ENCODE data around the gene SCGN. TPM values are rescaled to one million over a fixed set of nuclear protein-coding genes. Genes with fewer than 3 reads are reported as not detected.

The SCGN gene
- total and polyA plus RNA-seq, 9 of the 15 experiments (the other 6 are each of a cell fraction or from before 2014, with no cell fraction given), result not detected

DNA sequence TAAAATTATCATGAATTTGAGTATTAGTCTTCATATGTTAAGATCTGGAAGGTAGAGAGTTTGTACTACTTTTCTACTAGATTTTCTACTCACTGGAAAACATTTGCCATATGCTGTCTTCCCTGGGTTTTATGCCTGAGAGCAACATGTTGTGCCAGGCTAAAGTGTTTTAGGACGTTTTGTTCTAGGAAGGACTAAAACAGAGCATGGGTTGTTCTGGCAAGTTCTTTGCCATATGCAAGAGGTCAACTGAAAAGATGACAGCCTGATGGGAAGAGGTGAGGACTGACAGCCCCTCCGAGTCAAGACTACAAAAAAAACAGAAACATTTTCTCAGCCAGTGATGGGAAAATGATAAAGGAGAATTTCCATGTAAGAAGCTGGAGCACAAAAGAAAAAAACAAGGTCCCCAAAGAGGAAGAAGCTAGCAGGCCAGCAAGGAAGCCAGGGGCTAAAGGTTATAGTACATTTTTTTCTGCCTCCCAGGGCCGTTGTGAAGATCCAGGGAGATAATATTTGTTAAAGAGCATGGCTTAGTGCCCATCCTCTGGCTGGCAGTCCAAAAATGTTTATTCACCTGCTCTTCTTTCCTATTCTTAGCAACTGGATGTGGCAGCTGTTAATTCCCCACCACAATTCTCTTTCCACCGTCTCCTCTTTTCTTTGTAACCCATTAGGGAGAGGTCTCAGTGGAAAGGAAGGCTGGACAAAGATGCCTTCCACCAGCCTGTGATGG lies 7.8 kb downstream of the SCGN start:
- ATAC-seq, result no peak
- H3K36me3 ChIP-seq (ENCODE audit: control insufficient read depth, insufficient read depth, low read length), result no peaks in the 10 kb centered on the region
- no peak overlapping the region for H3K4me3 ChIP-seq
- no peak for DNase-seq (ENCODE audit: extremely low read depth in 1 of 4, low spot score in 3 of 4)
- no peaks in the 10 kb centered on the region for H3K79me2 ChIP-seq (ENCODE audit: control insufficient read depth, insufficient read depth, low read length)
- no peak overlapping the region for H2AFZ ChIP-seq (ENCODE audit: low read depth, low read length)
- in situ Hi-C loops (cut with MboI), result no loop called here
- BruUV-seq (replicated peaks), result no TSS peak
- H3K9me1 ChIP-seq (ENCODE audit: control insufficient read depth, insufficient read depth, low read length), result no peaks in the 10 kb centered on the region
- no peaks in the 10 kb centered on the region for H4K20me1 ChIP-seq (replicated peaks; ENCODE audit: control insufficient read depth, insufficient read depth, low read length)
- no peak for FAIRE-seq
- no peaks in the 10 kb centered on the region for H3K4me1 ChIP-seq (replicated peaks in 1 of 2; ENCODE audit: control insufficient read depth in 2 of 2, insufficient read depth in 2 of 2, low read length in 2 of 2)
- no peak overlapping the region for H3K4me2 ChIP-seq (ENCODE audit: insufficient read depth, low read length)
- CTCF ChIA-PET (ENCODE audit: low intra/inter-chr PET ratio), result no interaction called here
- H3K27me3 ChIP-seq (ENCODE audit: control insufficient read depth in 2 of 2, insufficient read depth in 2 of 2, low read length in 2 of 2), result peaks cover 0 to 1% of the 10 kb centered on the region in 2 experiments; a peak in 2 of 5 replicates
- no peak for TF ChIP-seq ZNF431 (CRISPR knock-in tag; IDR thresholded peaks at IDR 0.05)
- TF ChIP-seq HLTF (IDR thresholded peaks at IDR 0.05), result no peak
- TF ChIP-seq JUN (IDR thresholded peaks at IDR 0.05; ENCODE audit: borderline replicate concordance, low read depth, low read length), result no peak
- no peak for TF ChIP-seq JUN (CRISPR knock-in tag; IDR thresholded peaks at IDR 0.05; ENCODE audit: borderline replicate concordance)
- no peak for TF ChIP-seq MAZ (CRISPR knock-in tag; conservative IDR thresholded peaks at IDR 0.05 in 1 of 2, IDR thresholded peaks at IDR 0.05 in 1 of 2)
- no peak for TF ChIP-seq HNRNPLL (IDR thresholded peaks at IDR 0.05; ENCODE audit: low read depth, low read length, poor library complexity, severe bottlenecking)
- TF ChIP-seq BDP1 (IDR thresholded peaks at IDR 0.05; ENCODE audit: insufficient read depth, insufficient read length), result no peak
- TF ChIP-seq, protein P1, sequence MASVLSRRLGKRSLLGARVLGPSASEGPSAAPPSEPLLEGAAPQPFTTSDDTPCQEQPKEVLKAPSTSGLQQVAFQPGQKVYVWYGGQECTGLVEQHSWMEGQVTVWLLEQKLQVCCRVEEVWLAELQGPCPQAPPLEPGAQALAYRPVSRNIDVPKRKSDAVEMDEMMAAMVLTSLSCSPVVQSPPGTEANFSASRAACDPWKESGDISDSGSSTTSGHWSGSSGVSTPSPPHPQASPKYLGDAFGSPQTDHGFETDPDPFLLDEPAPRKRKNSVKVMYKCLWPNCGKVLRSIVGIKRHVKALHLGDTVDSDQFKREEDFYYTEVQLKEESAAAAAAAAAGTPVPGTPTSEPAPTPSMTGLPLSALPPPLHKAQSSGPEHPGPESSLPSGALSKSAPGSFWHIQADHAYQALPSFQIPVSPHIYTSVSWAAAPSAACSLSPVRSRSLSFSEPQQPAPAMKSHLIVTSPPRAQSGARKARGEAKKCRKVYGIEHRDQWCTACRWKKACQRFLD (CRISPR knock-in tag; IDR thresholded peaks at IDR 0.05), result no peak
- intact Hi-C loops (cut with micrococcal nuclease), result no loop called here
- H3K9me3 ChIP-seq (replicated peaks; ENCODE audit: control insufficient read depth, insufficient read depth, low read depth, low read length), result no peaks in the 10 kb centered on the region
- H3K9ac ChIP-seq (ENCODE audit: insufficient read depth in 1 of 2, low read depth in 2 of 2, low read length in 2 of 2), result no peak overlapping the region
- 0% methylated on average over 4 of the region's 4 CpGs for WGBS (ENCODE audit: insufficient coverage, low coverage, missing lambda C conversion rate)
- POLR2A ChIA-PET, result no interaction called here
- no peak overlapping the region for H3K27ac ChIP-seq (ENCODE audit: extremely low read depth, low read depth, low read length)

All from K562 (cell line).